DMS53 treated with DMSO at 0.1 percent for 48 hours (cell line): Measurements from ENCODE around the gene DYTN.

Experiments used
- DNase-seq: peaks from one replicate; lab custom pipeline; 2025; ENCODE audit not compliant: unreplicated experiment; lab: John Stamatoyannopoulos, UW

The DYTN gene

DNA sequence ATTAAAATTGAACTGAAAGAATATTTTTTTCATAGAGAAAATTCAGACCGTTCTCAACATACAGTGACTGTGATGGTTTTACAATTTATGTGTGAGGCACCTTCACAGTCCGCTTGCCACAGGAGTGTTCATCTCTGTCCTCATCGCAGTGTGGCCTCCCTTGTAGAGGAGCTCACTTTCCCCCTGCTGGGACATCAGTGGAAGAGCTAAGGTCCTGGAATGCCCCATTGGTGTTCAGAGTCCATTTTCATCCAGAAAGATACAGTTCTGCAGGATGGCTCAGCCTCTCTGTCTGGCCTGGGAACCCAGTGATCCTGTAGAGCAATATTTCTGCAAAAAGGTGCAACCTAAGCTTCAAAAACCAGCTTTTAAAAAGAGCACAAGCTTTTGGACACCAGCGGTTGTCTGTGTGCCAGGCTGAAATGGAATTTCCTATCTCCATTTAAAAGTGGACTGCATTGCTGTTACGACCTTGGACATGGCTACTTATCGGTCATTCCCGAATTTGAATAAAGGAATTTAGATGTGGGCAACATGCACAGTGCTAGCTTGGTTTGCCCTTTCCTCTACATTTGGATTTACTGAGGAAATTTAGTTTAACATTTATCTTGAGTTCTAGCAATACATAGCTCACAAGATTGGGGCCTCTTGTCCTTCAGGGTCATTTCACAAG is 102.6 kb downstream of the DYTN start:
- no peak for DNase-seq

DNA sequence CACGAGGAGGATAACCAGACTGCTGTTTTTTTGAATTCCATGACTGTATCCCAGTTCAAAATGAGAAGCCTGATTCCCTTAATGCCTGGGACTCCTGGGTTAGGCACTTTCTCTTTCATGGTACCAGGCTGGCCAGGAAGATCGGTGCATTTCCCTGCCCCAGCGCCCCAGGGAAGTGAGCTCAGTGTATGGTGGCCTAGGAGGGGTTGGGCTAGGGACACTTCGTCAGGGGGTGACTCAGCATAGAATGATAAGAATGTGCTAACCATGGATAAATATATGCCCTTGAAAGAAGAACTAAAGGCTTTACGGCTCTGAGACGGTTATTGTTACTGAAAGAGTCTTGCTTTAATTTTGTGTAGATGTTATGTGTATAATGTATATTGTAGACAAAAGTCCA is 103.4 kb downstream of the DYTN start:
- DNase-seq = no peak

DNA sequence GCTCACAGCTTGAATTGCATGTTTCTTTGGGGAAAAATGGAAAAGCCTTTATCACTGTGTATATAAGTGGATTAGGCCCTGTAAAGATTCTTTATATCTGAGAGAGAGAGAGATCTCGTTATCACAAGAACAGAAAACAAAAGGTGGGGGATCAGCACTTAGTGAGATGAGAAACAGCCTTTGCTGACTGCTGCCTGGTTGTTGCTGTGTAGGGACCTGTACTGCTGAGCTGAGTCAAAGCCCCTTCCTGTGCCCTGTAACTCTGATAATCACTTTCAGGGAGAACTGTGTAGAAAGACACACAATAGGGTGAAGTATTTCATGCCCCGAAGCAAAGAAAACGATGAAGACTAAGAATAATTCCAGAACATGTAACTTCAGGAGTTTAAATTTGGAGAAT is 106.5 kb downstream of the DYTN start:
- no peak for DNase-seq

DNA sequence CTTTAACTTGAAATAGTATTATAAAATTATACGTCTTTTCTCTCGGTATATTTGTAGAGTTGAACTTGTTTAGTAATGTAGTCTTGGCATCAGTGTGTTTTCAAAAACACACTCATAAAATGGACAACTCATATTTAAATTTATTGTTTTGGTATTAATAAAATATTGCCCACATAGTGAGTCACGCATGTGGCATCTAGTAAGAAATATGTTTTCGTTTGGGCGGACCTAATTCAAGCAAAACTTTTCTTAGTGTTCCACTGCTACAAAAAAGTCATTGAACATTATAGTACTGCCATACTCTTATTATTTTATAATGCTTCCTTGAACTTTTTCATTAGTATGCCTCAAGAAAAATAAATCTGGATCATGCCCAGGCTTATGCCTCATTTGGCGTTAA is 107.0 kb downstream of the DYTN start:
- DNase-seq = no peak

DNA sequence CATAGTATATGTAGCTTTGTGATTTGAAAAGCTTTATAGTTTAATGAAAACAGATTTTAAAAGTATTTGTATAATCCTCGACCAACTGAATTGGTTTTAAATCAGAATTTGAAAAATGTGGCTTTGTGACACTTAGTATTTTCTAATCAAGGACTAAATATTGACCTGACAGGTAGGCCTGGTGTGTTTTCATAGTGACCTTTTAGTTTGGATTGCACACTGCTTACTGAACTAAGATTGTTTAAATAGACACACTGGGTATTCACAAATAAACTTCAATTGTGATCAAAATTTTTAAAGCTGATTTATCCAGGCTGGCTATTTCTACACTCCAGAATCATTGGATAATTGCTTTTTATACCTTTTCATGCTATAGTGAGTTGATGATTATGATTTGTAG is 107.7 kb downstream of the DYTN start:
- DNase-seq = no peak

DNA sequence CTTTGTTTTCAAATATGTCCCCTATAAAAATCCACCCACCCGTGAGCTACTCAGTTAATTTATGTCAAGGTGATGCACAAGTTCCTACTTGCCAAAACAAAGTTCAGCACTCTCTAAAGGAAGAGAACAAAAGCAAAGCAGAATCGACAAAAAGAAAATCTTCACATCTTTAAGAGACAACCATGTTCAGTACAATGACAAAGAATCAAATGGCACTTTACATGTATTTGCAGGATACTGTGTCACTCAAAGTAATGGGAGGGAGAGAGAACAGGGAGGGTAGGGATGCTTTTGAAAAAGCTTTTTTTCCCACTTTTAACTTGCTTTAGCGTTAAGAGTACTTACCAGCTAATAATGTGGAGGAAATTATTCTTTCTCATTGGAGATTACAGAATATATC is 115.0 kb downstream of the DYTN start:
- no peak for DNase-seq
